Measurements from ENCODE around the gene SNRPF. TPM values are rescaled to one million over a fixed set of nuclear protein-coding genes. Genes with fewer than 3 reads are reported as not detected.

The SNRPF gene
- polyA plus RNA-seq, 2 of the 4 experiments (the other 2 are of a cell fraction): 66.3 to 204 TPM

DNA sequence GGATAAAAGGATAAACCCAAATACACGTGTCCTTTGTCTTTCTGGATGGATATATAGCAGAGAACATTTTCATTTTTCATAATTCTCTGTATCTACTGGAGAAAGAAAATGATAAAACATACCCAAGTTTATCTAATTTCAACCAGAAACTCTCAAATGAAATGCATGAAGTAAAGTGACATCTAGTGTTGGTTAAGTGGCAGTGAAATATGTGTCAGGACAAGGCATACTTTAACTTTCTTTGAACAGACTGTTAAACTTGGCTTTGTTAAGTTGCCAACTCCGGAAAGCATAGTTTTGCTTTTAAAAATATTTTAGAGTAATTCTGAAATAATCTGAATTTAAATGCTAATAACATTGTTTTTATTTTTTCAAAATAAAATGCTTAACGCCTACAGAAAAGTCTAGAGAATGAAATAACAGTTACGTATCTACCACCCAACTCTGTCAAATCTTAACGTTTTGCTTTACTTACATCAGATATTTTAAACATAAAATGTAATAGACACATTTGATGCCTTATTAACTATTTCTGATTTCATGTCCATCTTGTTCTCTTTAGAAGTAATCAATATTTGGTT lies 43.0 kb upstream of the SNRPF start:
- peak; percentile 43 to 65 for DNase-seq (ENCODE audit: low read depth in 1 of 2, low spot score in 1 of 2)
- 39% methylated on average over 5 of the region's 5 CpGs for WGBS (ENCODE audit: missing lambda C conversion rate)
- Histone ChIP-seq H3K4me2 (peak overlapping the region; percentile 10; the same call in 1 of the 3 replicates), H3K4me1 (peaks cover 9% of the 10 kb centered on the region; the same call in 2 of the 3 replicates), H3K9me3 (no peaks in the 10 kb centered on the region), H3K4me3 (no peak overlapping the region), H3K27ac (peak overlapping the region; percentile 48 to 70; a peak in 5 of 6 replicates)
- ChIA-PET POLR2A (no interaction called here), CTCF (interaction anchor here (0.7 to 8.6 kb wide), 20 partner anchors 8 to 236 kb away, joined by 3 to 132 read pairs (median 6); no protein-coding TSS in a partner anchor)
- peak; percentile 98 for FAIRE-seq
- TF ChIP-seq, protein P1, sequence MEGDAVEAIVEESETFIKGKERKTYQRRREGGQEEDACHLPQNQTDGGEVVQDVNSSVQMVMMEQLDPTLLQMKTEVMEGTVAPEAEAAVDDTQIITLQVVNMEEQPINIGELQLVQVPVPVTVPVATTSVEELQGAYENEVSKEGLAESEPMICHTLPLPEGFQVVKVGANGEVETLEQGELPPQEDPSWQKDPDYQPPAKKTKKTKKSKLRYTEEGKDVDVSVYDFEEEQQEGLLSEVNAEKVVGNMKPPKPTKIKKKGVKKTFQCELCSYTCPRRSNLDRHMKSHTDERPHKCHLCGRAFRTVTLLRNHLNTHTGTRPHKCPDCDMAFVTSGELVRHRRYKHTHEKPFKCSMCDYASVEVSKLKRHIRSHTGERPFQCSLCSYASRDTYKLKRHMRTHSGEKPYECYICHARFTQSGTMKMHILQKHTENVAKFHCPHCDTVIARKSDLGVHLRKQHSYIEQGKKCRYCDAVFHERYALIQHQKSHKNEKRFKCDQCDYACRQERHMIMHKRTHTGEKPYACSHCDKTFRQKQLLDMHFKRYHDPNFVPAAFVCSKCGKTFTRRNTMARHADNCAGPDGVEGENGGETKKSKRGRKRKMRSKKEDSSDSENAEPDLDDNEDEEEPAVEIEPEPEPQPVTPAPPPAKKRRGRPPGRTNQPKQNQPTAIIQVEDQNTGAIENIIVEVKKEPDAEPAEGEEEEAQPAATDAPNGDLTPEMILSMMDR (IDR thresholded peaks at IDR 0.05): peak; percentile 92
- TF ChIP-seq RAD21 (conservative IDR thresholded peaks at IDR 0.05 in 1 of 2, IDR thresholded peaks at IDR 0.05 in 1 of 2) (peak; percentile 95 to 99), KDM1A (IDR thresholded peaks at IDR 0.05; ENCODE audit: low read depth) (no peak), HOXA7 (CRISPR knock-in tag; IDR thresholded peaks at IDR 0.05) (no peak), CHD4 (IDR thresholded peaks at IDR 0.05; ENCODE audit: borderline replicate concordance) (no peak), SMC3 (IDR thresholded peaks at IDR 0.05) (peak; percentile 95)
- ATAC-seq: peak; percentile 78 to 89; a peak in 5 of 6 replicates

DNA sequence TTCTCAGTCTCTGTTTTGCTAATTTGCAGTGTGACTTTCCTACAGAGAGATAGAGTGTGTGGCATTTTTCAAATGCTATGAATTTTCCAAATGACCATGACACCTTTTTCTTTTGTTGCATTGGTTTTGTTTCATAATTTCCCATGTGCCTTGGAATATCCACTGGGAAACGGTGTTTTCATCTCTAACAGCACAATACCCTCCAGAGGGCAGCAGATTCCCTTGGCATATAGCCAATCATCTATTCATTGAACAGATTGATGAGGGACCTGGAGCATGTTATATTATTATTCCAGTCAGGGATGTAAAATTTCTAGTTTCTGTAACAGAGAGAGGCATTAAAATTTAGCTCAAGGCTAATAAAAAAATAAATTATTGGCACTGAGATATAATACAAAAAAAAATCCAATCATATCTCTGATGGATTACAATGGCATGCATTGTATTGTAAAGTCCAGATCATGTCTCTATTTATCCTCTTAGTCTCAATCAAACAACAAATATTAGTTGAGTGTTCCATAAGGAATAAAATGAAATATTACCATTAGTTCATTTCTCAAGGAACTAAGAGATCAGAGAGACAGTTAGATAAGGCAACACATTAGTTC lies 38.6 kb upstream of the SNRPF start:
- FAIRE-seq: peak; percentile 90

GRCh38 chr12:95829395-95829794 lies 29.4 kb upstream of the SNRPF start:
- no peak overlapping the region for H3K27ac ChIP-seq
- no peak for TF ChIP-seq MAFK (IDR thresholded peaks at IDR 0.05; ENCODE audit: partially characterized antibody)
- no peak for TF ChIP-seq NFE2L2 (conservative IDR thresholded peaks at IDR 0.05; ENCODE audit: low read length)
- TF ChIP-seq ZFP36 (IDR thresholded peaks at IDR 0.05; ENCODE audit: borderline replicate concordance, partially characterized antibody): no peak
- TF ChIP-seq, protein P2, sequence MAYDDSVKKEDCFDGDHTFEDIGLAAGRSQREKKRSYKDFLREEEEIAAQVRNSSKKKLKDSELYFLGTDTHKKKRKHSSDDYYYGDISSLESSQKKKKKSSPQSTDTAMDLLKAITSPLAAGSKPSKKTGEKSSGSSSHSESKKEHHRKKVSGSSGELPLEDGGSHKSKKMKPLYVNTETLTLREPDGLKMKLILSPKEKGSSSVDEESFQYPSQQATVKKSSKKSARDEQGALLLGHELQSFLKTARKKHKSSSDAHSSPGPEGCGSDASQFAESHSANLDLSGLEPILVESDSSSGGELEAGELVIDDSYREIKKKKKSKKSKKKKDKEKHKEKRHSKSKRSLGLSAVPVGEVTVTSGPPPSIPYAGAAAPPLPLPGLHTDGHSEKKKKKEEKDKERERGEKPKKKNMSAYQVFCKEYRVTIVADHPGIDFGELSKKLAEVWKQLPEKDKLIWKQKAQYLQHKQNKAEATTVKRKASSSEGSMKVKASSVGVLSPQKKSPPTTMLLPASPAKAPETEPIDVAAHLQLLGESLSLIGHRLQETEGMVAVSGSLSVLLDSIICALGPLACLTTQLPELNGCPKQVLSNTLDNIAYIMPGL (CRISPR knock-in tag; IDR thresholded peaks at IDR 0.05; ENCODE audit: borderline replicate concordance): no peak
- TF ChIP-seq CHD4 (IDR thresholded peaks at IDR 0.05; ENCODE audit: borderline replicate concordance): no peak
- no peak for TF ChIP-seq PHF8 (IDR thresholded peaks at IDR 0.05; ENCODE audit: borderline replicate concordance, low read depth)
- no peak for TF ChIP-seq JUNB (IDR thresholded peaks at IDR 0.05)
- no peak for DNase-seq (ENCODE audit: low read depth in 1 of 2, low spot score in 1 of 2)
- H3K4me1 ChIP-seq: peaks cover 23% of the 10 kb centered on the region; the same call in 2 of the 3 replicates
- no peaks in the 10 kb centered on the region for H3K9me3 ChIP-seq
- ChIA-PET CTCF (interaction anchor here (0.8 to 1.5 kb wide), 4 partner anchors 9 to 215 kb away, joined by 3 to 4 read pairs (median 3); no protein-coding TSS in a partner anchor), POLR2A (no interaction called here)
- peak overlapping the region; percentile 20; the same call in 2 of the 3 replicates for H3K4me2 ChIP-seq
- no peak for ATAC-seq
- no peak for FAIRE-seq
- H3K4me3 ChIP-seq: no peak overlapping the region

More for the DNA sequence above, 38.6 kb upstream of the SNRPF start:
- peak; percentile 72 to 75 for DNase-seq (ENCODE audit: low read depth in 1 of 2, low spot score in 1 of 2)
- CTCF ChIA-PET: interaction anchor here (0.6 to 8.6 kb wide), 7 partner anchors 8 to 696 kb away, joined by 3 to 132 read pairs (median 4); no protein-coding TSS in a partner anchor
- peak in 1 of 2 experiments; percentile 82; a peak in 3 of 6 replicates for ATAC-seq
- H3K4me2 ChIP-seq: no peak overlapping the region
- POLR2A ChIA-PET: no interaction called here
- no peaks in the 10 kb centered on the region for H3K9me3 ChIP-seq
- WGBS (ENCODE audit: missing lambda C conversion rate): 13% methylated on average over 1 of the region's 1 CpG
- H3K27ac ChIP-seq: no peak overlapping the region
- peaks cover 4% of the 10 kb centered on the region; the same call in 2 of the 3 replicates for H3K4me1 ChIP-seq
- TF ChIP-seq SMC3 (IDR thresholded peaks at IDR 0.05) (peak; percentile 75), EHF (CRISPR knock-in tag; IDR thresholded peaks at IDR 0.05) (no peak), RFX5 (IDR thresholded peaks at IDR 0.05) (no peak), SREBF2 (IDR thresholded peaks at IDR 0.05) (no peak), RAD21 (conservative IDR thresholded peaks at IDR 0.05 in 1 of 2, IDR thresholded peaks at IDR 0.05 in 1 of 2) (peak; percentile 52 to 66)
- TF ChIP-seq, protein P1 (IDR thresholded peaks at IDR 0.05): peak; percentile 70
- no peak overlapping the region for H3K4me3 ChIP-seq

All from A549 (cell line).